GM18867 (cell line): ENCODE results near the gene KCTD15.
"Not testable (repeated sequence)": the region's sequence is repeated elsewhere in the genome, so short reads cannot be mapped to it uniquely, and the experiment has no call there.

ENCODE experiments used
- ATAC-seq: cut with Tn5 transposase; IDR thresholded peaks from one replicate; pipeline ENCODE4 v1.9.1; 2021; ENCODE audit warnings: mild to moderate bottlenecking, moderate library complexity; ENCODE audit not compliant: unreplicated experiment

The KCTD15 gene

DNA sequence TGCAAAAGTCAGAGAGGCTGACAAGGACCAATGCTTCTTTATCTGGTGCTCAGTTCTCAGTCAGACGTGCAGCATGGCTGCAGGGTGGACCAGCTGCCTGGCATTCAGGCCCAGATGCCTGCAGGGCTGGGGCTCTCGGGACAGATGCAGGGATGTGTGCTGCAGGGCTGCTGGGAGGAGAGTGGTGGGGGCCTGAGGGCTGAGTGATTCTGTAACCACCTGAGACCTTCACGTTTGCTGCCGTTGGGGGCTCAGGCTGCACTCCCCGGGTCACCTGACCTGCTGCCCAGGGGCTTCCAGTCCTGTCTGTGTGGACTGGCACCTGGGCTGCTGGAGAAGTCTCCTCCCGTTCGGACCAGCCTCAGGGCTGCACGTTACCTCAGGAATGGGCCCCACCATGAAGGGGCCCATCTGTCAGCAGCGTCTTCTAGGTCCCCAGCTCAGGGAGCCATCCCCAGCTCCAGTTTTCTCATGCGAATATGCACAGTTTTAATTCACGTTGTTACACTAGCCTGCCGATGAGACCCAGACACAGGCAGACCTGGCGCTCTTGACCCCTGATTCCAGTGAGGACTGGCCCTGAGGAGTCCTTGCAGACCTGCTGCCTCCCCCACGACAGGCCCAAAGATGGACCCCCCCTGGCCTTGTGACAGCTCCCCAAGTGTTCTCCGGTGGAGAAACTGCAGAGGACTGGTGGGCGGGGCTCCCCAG, 16.9 kb downstream of the KCTD15 start:
- ATAC-seq, result no peak

DNA sequence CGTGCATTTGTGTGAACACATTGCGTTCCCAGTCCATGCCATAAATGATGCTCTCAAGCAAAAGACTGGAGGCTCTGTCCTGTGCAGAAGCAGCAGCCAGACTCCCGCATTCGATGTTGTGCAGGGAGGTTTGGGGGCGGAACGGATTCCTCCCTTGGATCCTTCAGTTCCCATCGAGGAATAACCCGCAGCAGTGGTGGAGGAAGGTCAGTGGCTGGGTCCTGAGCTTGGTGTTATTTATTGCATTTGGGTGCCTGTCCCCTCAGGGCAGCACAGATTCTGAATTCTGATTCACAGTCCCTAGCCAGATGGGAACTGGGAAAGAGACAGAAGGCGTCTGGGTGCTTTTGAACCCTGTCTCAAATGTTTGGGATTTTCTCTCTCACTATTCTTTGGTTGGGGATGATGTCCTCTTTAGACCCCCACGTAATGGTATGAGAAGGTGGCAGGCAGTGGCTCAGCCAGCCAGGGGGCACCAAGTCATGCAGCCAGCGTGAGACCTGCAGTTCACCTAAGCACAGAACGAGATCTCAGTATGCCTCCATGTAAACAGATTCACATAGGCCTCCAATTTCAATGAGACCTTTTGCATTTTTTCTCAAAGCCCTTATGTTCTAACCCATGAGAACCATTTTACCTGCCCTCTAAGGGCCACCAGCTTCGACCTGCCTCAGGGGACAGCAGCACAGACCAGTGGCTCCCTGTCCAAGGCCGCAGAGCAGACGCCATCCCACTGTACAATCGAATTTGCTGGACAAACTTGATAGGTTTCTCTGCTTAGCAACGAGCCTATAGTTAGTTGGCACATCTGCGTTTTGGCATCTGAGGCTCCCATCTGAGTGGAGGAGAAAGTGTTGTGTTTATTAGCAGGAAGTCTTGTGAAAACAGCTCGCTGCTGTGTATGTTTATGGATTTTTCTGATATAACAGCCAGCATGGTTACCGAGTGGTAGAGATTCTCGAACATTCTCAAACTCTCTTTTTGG, 17.8 kb downstream of the KCTD15 start:
- ATAC-seq, result no peak

DNA sequence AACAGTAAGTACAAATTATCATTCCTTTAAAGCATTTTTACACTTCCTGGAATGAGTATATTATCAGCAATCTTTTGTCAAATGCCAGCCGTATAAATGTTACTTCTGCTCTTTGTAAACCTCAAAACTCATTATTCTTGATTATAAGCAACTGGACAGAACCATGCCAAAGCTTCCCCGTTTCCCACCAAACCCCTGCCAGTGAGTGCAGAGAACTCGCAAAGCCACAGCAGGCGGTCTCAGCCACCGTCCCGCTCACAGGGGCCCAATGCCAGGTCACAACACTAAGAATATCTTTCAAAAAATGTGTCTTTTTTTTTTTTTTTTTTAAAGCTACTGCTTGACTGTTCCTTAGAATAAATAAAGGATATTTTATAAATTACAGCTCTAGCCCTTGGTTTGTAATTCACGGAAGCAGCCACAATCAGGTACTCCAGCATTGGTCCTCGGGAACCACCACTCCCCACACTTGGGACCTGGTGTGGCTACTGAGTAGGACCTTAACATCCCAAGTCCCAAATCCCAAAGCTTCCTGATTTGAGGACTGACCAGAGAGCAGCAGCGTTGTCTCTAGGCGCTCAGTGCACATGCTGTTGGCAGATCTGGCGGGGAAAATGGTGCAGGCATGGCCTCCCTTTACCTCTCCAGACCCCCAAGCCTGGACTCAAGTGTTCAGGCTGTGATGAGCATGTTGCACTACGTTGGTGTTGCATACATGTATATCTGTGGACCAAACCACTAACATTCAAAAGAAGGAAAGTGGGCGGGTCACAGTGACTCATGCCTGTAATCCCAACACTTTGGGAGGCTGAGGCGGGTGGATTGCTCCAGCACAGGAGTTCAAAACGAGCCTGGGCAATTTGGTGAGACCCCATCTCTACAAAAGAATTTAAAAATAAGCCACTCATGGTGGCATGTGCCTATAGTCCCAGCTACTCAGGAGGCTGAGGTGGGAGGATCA, 19.0 kb downstream of the KCTD15 start:
- ATAC-seq, result no peak

DNA sequence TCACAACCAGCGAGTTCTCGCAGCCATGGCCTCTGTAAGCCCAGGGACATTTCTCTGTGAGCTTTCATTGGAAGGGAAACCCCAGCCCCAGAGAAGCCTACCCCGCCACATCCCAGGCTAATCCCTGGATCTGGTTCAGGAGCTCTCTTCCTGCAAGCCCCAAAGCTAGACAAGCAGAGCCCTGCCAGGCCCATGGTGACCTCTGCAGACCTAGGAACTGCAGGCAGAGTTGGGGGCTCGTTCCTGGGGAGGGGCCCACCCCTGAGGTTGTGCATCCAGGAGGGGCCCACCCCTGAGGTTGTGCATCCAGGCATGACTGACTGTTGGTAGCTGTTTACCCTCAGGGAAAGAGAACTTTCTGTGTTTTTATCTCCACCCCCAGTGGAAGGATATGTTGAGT, 21.7 kb downstream of the KCTD15 start:
- ATAC-seq, result no peak

DNA sequence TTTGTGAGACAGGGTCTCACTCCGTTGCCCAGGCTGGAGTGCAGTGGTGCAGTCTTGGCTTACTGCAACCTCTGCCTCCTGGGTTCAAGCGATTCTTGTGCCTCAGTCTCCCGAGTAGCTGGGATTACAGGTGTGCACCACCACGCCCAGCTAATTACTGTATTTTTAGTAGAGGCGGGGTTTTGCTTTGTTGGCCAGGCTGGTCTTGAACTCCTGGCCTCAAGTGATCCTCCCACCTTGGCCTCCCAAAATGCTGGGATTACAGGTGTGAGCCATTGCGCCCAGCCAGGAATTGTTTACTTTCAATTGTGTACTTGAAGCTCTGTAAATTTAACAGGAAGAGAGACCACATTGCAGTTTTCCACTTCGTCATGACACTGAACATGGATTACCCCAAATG, 22.4 kb downstream of the KCTD15 start:
- not testable (repeated sequence) for ATAC-seq

DNA sequence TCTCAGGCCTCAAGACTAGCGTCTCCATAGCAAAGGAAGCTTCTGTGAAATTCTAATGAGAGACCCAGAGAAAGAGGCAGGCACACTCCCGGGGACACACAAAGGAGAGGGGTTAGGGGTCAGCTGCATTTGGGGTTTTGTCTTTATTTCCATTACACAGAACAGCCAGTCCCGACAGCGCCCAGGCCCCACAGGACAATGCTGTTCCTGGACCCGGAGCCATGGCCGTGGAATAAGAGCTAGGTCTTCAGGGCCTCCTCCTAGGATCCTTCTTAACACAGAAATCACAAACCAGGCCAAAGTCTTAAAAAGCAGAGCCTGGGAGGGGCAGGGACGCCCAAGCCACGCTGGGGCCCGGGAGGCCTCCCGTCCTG, 22.8 kb downstream of the KCTD15 start:
- ATAC-seq, result no peak

DNA sequence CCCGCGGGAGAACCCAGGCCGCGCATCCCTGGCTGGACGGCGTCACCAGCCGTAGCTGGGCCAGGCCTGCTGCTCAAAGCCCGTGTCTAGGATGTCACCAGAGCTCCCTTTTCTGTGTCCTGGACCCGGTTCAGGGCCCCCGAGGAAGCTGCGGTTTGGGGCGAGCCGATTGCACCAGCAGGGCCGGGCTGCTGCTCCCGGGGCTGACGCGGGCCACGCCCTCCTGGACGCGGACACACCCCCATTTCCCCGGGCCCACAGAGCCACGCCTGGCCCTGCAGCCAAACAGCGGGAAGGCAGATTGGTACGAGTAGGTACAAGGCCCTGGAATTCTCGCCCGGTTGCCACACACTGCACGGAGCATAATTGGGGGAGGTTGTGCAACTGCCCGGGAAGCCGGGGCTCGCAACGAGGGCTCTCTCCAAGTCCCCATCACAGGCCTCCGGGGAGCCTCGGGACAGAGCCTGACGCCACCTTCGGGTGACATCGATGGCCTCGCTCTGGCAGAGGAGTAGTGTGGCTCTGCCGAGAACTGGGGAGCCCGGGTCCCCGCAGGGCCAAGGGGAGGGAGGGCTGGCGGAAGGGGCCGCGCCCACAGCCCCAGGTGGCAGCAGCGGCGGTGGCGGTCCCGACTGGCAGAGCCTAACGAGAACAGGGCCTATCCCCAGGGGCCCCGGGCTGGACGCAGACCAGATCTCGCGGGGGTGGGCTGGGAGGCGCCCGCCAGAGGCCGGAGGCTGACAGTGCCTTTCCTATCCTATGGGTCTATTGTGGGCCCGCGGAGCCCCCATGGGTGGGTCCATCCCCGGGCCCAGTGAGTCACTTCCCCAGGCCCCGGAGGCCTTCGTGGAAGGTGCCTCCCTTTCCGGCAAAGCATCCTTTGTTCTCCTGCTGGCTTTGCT, 23.5 kb downstream of the KCTD15 start:
- no peak for ATAC-seq

DNA sequence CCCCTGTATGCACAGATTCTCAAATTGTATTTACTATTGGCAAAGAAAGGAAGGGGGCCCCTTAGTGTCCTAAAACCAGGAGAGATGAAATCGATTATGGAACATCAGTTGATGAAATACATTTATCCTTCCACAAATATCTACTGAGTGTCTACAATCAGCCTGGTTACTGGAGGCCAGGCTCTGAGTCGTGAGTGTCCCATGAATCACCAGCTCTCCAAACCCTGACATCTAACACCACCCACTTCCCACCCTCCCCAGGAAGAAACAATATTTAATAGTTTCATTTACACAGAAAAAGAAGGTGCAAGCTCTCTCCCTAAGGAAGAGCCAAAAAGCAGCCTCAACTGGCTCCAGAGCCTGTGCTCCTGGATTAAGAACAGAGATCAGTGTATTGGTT, 25.2 kb downstream of the KCTD15 start:
- no peak for ATAC-seq

DNA sequence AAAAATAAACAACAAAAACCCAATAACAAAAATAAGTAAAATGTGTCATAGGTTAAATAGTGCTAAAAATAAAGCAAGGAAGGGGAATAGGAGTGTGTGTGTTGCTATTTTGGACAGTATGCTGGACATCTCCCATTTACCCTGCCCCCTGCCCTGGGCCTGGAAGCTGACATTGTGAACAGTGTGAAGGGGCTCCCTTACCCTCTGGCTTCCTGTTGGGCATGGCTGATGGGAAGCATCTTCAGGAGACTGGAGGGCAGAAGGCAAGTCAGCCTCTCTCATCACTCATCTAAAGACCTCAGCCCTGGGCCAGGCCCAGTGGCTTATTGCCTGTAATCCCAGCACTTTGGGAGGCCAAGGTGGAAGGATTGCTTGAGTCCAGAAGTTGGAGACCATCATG, 26.7 kb downstream of the KCTD15 start:
- no peak for ATAC-seq

DNA sequence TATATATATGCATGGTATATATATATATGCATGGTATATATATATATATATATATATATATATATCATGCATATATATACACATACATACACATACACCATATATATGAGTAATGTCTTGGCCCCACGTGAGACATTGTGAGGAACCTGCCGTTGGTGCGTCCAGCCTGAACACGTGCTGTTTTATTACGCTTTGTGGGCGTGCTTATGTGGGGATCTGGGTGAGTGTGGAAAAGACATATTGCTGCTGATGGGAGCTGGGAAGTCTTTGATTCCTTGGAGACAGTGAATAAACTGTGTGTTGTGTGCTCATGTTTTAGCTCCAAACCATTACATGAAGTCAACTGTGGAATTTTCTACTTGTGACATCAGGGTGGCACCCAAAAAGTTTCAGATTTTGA, 28.9 kb downstream of the KCTD15 start:
- no peak for ATAC-seq

DNA sequence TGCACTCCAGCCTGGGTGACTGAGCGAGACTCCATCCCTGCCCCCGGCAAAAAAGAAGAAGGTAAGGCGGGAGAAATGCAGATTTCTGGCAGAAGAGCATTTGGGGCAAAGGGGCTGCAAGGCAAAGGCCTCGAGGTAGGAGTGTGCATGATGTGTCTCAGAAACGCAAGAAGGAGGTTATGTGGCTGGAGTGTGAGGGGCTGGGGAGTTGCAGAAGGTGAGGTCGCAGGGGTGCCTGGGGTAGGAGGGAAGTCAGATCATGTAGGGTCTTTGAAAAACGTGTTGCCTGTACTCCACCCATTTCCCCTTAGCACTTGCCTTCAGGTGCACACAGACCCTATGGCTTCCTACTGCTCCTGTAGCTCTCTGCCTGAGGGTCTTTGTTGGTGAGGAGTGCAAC, 29.9 kb downstream of the KCTD15 start:
- no peak for ATAC-seq

DNA sequence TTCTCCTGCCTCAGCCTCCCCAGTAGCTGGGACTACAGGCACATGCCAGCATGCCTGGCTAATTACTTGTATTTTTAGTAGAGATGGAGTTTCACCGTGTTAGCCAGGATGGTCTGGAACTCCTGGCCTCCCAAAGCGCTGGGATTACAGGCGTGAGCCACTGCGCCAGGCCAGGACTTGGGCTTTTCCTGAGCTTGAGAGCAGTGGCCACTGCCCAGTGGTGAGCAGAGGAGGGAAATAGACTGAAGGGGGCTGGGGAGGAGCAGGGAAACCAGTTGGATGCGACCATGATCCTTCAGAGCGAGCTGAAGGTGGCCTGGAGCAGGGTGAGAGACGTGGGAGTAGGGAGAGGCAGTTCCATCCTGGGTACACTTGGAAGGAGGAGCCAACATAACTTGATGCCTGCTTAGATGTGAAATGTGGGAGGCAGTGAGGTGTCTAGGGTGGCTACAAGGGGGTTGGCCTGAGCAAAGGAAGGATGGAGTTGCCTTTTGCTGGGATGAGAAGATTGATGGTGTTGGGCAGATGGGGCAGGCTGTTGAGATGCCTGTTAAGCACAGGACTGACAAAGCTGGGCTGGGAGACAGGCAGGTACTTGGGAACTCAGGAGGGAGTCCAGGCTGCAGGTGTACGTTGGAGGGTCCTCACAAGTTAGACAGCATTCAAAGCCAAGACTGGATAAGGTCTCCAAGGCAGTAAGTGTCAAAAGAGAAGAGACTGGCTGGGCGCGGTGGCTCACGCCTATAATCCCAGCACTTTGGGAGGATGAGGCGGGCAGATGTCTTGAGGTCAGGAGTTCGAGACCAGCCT, 31.8 kb downstream of the KCTD15 start:
- ATAC-seq, result no peak

DNA sequence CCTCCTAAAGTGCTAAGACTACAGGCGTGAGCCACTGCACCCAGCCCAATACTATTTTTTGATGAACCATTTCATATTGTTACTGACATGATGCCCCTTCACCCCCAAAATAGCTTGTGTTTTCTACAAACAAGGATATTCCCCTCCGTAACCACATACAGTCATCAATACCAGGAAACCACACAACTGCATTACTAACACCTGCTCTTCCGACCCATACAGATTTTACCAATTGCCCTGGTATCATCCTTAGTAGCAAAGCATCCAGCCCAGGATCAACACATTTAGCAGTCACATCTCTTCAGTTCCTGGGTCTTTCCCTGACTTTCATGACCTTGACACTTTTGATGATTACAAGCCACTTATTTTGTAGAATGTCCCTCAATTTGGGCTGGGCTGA, 33.6 kb downstream of the KCTD15 start:
- ATAC-seq, result no peak

DNA sequence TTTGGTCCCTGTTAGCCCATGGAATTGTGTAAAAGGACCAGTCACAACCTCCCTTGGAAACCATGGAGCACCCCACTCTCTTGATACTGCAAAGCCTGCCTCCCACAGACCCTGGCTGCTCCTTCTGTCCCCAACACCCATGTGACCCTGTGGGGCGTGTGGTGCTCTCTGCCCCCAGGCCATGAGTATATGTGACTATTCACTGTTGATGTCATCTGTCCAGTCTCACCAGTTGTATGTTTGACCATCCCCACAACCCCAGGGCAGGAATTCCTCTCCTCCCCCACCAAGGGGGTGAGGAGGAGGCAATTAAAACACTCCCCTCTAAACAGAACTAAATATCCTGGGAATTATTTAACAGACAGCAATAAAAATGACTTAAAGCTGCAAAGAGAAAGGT, 35.2 kb downstream of the KCTD15 start:
- no peak for ATAC-seq

DNA sequence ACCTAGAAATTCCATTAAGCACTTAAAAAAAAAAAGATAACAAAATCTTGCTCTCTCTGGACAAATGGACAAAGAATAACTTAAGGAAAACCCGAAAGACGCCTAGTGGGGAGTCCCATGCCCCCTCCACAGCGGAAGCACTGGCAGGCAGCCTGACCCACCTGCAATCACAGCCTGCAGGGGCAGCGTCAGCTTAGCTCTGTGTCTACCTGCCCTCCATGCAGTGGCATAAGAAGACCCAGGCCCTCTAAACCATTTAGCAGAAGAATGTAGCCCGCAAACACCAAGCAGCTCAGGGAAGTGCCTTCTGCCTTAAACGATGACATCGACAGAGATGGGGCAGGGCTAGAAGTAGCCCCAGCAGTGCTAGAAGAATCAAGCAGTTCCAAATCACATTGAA, 36.0 kb downstream of the KCTD15 start:
- no peak for ATAC-seq

DNA sequence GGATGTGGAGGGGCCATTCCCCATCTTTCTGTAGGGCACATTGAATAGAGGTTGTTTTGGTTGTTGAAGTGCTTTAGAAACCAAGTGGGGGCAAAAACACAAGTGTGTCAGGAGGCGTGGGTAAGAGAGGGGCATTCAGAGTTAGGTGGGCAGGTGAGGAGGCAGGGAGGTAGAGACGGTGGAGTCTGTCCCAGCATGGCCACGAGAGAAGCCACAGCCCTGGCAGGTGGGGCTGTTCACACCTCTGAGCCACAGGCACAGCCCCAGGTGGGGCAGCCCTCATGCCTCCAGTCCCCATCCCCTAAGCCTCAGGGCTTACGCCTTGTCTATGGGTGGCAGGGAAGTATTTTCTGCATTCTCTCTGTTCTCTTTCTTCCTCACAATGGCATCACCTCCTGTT, 43.7 kb downstream of the KCTD15 start:
- ATAC-seq, result no peak

DNA sequence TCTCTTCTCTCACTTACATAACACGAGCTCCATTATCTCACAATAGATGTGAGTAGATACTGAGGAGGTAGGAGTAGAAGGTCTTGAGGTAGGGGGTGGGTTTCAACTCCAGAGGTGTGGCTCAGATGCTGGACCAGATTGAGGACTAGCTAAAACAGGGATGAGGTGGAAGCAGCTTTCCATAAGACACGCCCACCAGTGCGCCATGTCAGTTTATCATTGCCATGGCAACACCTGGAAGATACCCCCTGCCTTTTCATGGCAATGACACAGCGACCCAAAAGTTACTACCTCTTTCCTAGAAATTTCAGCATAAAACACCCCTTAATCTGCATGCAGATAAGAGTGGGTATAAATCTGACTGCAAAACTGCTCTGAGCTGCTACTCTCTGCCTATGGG, 44.1 kb downstream of the KCTD15 start:
- ATAC-seq, result no peak

DNA sequence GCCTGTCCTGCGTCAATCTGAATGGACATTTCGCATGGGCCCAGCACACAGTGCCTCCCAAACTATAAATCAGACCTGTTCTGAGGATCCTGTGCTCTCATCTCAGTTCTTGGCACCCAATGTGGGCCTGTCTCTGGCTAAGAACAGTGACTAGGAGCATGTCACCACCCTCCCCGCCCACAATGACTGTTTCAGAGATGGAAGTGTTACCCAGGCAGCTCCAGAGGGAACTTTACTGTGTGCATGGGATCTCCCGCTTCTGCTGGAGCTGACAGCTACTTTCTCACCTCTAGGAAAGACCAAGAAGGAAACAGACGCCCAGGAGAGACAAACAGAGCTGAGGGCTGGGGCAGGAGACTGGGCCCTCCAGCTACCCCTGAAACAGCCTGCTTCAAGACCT, 45.0 kb downstream of the KCTD15 start:
- ATAC-seq, result no peak

DNA sequence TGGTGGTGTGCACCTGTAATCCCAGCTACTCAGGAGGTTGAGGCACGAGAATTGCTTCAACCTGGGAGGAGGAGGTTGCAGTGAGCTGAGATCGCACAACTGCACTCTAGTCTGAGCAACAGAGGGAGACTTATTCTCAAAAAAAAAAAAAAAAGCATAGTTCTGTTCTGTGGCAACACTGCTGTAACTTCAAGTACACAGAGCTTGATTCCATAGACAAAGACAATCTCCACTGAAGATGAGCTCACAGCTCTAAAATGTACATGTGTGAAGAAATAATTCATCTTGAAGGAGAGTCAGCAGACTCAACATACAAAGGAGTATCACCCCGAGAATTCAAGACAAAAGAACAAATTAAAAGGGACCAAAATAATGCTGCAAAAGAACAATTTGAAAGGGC, 47.8 kb downstream of the KCTD15 start:
- no peak for ATAC-seq
